GM12874 (cell line): ENCODE measurements around the gene PRKCA.

Experiments used
- CTCF ChIP-seq: IDR thresholded peaks from 2 replicates; pipeline ENCODE4 v1.5.1; 2011; ENCODE audit warnings: low read depth, mild to moderate bottlenecking, control low read depth, low read length, moderate library complexity; ENCODE audit not compliant: insufficient read depth

The PRKCA gene

GRCh38 chr17:66399441-66399840, 97.0 kb downstream of the PRKCA start:
- TF ChIP-seq CTCF, result no peak

GRCh38 chr17:66400698-66401097, 98.3 kb downstream of the PRKCA start:
- no peak for TF ChIP-seq CTCF

GRCh38 chr17:66401364-66401763, 99.0 kb downstream of the PRKCA start:
- no peak for TF ChIP-seq CTCF

GRCh38 chr17:66403846-66404556, 101.6 kb downstream of the PRKCA start:
- TF ChIP-seq CTCF, result no peak

GRCh38 chr17:66405836-66406677, 103.6 kb downstream of the PRKCA start:
- TF ChIP-seq CTCF, result no peak

- TF ChIP-seq CTCF, result no peak
These were observed 104.6 kb downstream of the PRKCA start for GRCh38 chr17:66406701-66407644.

- no peak for TF ChIP-seq CTCF
These were observed 105.5 kb downstream of the PRKCA start for GRCh38 chr17:66407864-66408263.
